SU-DHL-6 (cell line): ENCODE measurements around the gene DAW1.

Experiments
- H2AFZ ChIP-seq: fragments of 200-600 bp; sonication (generic); 2 replicates; pipeline ENCODE4 v1.6.1; 2014; ENCODE audit warnings: low read depth, mild to moderate bottlenecking, moderate library complexity, mixed read lengths, antibody characterized with exemption, low read length; ENCODE audit not compliant: severe bottlenecking
- H3F3A ChIP-seq: fragments of 200-600 bp; shearing (Covaris generic); 2 replicates; pipeline ENCODE4 v1.6.0; 2016; ENCODE audit warnings: antibody characterized with exemption, mild to moderate bottlenecking; ENCODE audit not compliant: insufficient read depth
- H3K27ac ChIP-seq: fragments of 200-600 bp; sonication (generic); 2 replicates; pipeline ENCODE4 v1.5.1; 2016; ENCODE audit warnings: low read depth, mild to moderate bottlenecking, low read length, moderate library complexity, mixed read lengths
- H3K27me3 ChIP-seq: fragments of 200-600 bp; sonication (generic), shearing (Covaris generic); 2 replicates; pipeline ENCODE4 v1.6.0; 2014; ENCODE audit warnings: mild to moderate bottlenecking, low read length
- H3K36me3 ChIP-seq: fragments of 200-600 bp; sonication (generic); 2 replicates; pipeline ENCODE4 v1.6.1; 2014; ENCODE audit warnings: mild to moderate bottlenecking, low read length, mixed read lengths
- H3K4me2 ChIP-seq: fragments of 300-600, 200-600 bp; shearing (Covaris generic), sonication (generic); 2 replicates; pipeline ENCODE4 v1.6.0; 2014; ENCODE audit warnings: low read length, low read depth, mild to moderate bottlenecking; ENCODE audit not compliant: poor library complexity, severe bottlenecking
- H3K4me3 ChIP-seq: fragments of 200-600 bp; sonication (generic); 2 replicates; pipeline ENCODE4 v1.5.1; 2014; ENCODE audit warnings: antibody characterized with exemption, low read length, mild to moderate bottlenecking, mixed read lengths; ENCODE audit not compliant: insufficient read depth, poor library complexity, severe bottlenecking
- H3K79me2 ChIP-seq: fragments of 200-600 bp; sonication (generic); 2 replicates; pipeline ENCODE4 v1.6.1; 2014; ENCODE audit warnings: mild to moderate bottlenecking, low read length, moderate library complexity; ENCODE audit not compliant: insufficient read depth
- H3K9ac ChIP-seq: fragments of 200-600 bp; sonication (generic); 2 replicates; pipeline ENCODE4 v1.7.0; 2014; ENCODE audit warnings: mild to moderate bottlenecking, low read length
- H3K9me2 ChIP-seq: fragments of 200-600 bp; sonication (generic); replicated peaks from 2 replicates; pipeline ENCODE4 v1.6.1; 2014; ENCODE audit warnings: low read length; ENCODE audit not compliant: insufficient read depth
- H3K9me3 ChIP-seq: fragments of 200-600 bp; sonication (generic); 2 replicates; pipeline ENCODE4 v1.6.1; 2014; ENCODE audit warnings: low read length, mixed read lengths; ENCODE audit not compliant: insufficient read depth
- H4K20me1 ChIP-seq: fragments of 200-600 bp; sonication (generic); 2 replicates; pipeline ENCODE4 v1.6.1; 2014; ENCODE audit warnings: low read depth, mild to moderate bottlenecking, antibody characterized with exemption, low read length, moderate library complexity, mixed read lengths
- EZH2phosphoT487 ChIP-seq: fragments of 200-600 bp; sonication (generic), shearing (Covaris generic); conservative IDR thresholded peaks from 2 replicates; pipeline ENCODE4 v1.6.1; 2018; ENCODE audit warnings: mild to moderate bottlenecking, antibody characterized with exemption, low read length, moderate library complexity, mixed read lengths
- TF ChIP-seq, protein P1 (sequence below): fragments of 200-600 bp; sonication (generic); IDR thresholded peaks from one replicate; pipeline ENCODE4 v1.5.1; 2017; ENCODE audit warnings: antibody characterized with exemption, mild to moderate bottlenecking, low read length, moderate library complexity; ENCODE audit not compliant: insufficient read depth, poor library complexity, severe bottlenecking

Gene DAW1

DNA sequence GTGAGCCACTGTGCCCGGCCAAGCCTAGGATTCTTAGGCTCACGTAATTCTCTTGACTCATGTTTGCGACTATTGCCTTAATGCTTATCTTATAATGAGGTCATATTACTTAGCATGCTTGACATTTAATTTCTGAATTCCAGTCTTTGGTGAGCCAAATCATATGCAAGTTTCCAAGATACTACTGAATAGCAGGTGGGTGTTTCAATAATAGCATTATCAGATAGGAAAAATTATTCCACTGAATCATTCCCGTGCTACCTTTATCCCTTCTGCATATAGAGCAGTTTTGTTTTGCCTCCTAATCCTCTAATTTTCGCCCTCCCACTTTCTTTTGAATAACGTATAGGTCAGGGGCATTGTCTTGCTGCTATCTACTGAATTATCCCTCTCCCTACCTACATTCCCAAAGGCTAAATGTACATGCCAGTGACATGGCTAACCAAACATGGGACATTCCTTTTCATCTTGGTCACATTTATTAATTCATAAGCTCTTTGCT, 4.9 kb downstream of the DAW1 start:
- H3K9ac ChIP-seq: no peak overlapping the region
- H2AFZ ChIP-seq: no peak overlapping the region
- no peak overlapping the region for H3K4me3 ChIP-seq
- no peaks in the 10 kb centered on the region for H3K27me3 ChIP-seq
- H4K20me1 ChIP-seq: no peaks in the 10 kb centered on the region
- H3F3A ChIP-seq: no peaks in the 10 kb centered on the region
- no peaks in the 10 kb centered on the region for H3K36me3 ChIP-seq
- H3K9me2 ChIP-seq: no peaks in the 10 kb centered on the region
- no peaks in the 10 kb centered on the region for H3K79me2 ChIP-seq
- H3K9me3 ChIP-seq: no peaks in the 10 kb centered on the region
- no peak overlapping the region for H3K4me2 ChIP-seq
- no peak overlapping the region for H3K27ac ChIP-seq
- TF ChIP-seq, protein P1, sequence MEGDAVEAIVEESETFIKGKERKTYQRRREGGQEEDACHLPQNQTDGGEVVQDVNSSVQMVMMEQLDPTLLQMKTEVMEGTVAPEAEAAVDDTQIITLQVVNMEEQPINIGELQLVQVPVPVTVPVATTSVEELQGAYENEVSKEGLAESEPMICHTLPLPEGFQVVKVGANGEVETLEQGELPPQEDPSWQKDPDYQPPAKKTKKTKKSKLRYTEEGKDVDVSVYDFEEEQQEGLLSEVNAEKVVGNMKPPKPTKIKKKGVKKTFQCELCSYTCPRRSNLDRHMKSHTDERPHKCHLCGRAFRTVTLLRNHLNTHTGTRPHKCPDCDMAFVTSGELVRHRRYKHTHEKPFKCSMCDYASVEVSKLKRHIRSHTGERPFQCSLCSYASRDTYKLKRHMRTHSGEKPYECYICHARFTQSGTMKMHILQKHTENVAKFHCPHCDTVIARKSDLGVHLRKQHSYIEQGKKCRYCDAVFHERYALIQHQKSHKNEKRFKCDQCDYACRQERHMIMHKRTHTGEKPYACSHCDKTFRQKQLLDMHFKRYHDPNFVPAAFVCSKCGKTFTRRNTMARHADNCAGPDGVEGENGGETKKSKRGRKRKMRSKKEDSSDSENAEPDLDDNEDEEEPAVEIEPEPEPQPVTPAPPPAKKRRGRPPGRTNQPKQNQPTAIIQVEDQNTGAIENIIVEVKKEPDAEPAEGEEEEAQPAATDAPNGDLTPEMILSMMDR: no peak
- TF ChIP-seq EZH2phosphoT487: no peak

DNA sequence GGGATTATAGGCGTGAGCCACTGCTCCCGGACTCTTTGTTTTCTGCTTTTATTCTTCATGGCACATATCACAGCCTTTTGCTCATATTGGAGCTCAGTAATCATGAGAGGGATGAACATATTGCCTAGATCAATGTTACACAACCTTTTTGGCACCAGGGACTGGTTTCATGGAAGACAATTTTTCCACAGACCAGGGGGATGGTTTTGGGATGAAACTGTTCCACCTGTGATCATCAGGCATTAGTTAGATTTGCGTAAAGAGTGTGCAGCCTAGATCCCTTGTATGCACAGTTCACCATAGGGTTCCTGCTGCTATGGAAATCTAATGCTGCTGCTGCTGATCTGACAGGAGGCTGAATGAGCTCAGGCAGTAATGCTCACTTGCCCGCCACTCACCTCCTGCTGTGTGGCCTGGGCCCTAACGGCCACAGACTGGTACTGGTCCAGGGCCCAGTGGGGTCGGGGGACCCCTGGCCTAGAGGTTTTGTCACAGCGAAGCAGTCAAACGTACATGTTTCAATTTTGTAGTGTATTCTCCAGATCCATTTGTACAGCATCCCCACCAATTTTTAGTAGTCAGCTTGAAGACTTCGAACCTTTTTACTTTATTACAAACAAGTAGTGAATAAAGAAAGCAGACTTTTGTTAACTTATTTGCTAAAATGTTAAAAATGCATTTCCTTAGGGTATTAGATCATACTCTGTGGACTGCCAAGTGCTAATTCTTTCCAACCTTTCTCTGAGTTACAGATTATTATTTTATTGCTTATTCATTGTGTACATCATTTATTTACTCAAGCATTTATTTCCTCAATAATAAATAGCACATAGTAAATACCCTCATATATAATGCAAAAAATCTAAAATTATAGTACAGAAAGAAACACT, 6.2 kb downstream of the DAW1 start:
- Histone ChIP-seq H3F3A (no peaks in the 10 kb centered on the region), H3K9me3 (no peaks in the 10 kb centered on the region), H3K4me3 (no peak overlapping the region), H2AFZ (no peak overlapping the region), H4K20me1 (no peaks in the 10 kb centered on the region), H3K79me2 (no peaks in the 10 kb centered on the region), H3K4me2 (no peak overlapping the region), H3K36me3 (no peaks in the 10 kb centered on the region), H3K27ac (no peak overlapping the region), H3K9ac (no peak overlapping the region), H3K27me3 (no peaks in the 10 kb centered on the region), H3K9me2 (no peaks in the 10 kb centered on the region)
- no peak for TF ChIP-seq EZH2phosphoT487
- TF ChIP-seq, protein P1: no peak

DNA sequence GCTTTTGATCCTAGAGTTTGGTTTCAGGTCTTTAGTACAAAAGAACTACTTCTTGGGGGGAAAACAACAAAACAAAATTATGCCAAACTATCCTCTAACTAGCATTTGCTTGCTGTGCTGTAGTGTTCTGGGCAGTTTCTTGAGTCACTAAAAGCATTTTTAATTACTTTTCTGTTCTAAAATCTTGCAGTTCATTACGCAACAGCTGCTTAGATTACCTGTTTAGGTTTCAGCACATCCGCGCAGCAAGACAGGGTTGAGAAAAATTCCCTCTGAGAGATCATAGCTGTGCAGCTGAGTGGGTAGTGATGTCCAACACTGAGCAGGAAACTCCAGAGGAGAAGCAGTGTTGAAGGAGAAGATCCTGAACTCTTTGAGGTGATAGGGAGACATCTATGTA, 9.0 kb downstream of the DAW1 start:
- H3K4me2 ChIP-seq: no peak overlapping the region
- H3F3A ChIP-seq: no peaks in the 10 kb centered on the region
- no peak overlapping the region for H3K4me3 ChIP-seq
- TF ChIP-seq EZH2phosphoT487: no peak
- TF ChIP-seq, protein P1: no peak
- H3K9ac ChIP-seq: no peak overlapping the region
- no peaks in the 10 kb centered on the region for H4K20me1 ChIP-seq
- no peaks in the 10 kb centered on the region for H3K79me2 ChIP-seq
- H3K27ac ChIP-seq: no peak overlapping the region
- H3K9me2 ChIP-seq: no peaks in the 10 kb centered on the region
- no peaks in the 10 kb centered on the region for H3K36me3 ChIP-seq
- H3K9me3 ChIP-seq: no peaks in the 10 kb centered on the region
- no peak overlapping the region for H2AFZ ChIP-seq
- no peaks in the 10 kb centered on the region for H3K27me3 ChIP-seq
